Inferior parietal cortex (tissue), 1 donor: Measurements from ENCODE around the gene TBC1D24.
A peak's percentile ranks its signal among the peaks of the same experiment; 100 is the strongest.

Experiments used
- DNase-seq: peaks from one replicate; pipeline ENCODE4 v3.0.0-alpha.2; 2016; ENCODE audit errors: extremely low spot score

TBC1D24 gene

GRCh38 chr16:2450535-2450934 is 24.4 kb upstream of the TBC1D24 start:
- DNase-seq, result peak; percentile 46

GRCh38 chr16:2450975-2451381 is 23.9 kb upstream of the TBC1D24 start:
- DNase-seq, result no peak

GRCh38 chr16:2451851-2452320 is 23.0 kb upstream of the TBC1D24 start:
- no peak for DNase-seq

DNA sequence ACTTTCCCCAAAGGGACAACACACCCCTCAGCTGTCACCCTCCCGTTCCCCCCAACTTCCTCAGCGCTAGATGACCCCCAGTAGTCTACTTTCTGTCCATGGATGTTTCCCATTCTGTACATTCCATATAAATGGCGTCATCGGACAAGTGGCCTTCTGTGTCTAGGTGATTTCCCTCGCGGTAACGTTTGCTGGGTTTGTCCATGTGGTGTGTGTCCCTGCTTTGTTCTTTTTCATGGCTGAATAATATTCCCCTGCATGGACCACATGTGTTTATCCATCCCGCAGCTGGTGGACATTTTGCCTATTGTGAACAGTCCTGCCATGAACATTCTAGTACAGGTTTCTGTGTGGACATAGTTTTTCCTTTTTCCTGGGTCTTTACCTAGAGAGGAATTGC is 22.3 kb upstream of the TBC1D24 start:
- DNase-seq, result no peak

DNA sequence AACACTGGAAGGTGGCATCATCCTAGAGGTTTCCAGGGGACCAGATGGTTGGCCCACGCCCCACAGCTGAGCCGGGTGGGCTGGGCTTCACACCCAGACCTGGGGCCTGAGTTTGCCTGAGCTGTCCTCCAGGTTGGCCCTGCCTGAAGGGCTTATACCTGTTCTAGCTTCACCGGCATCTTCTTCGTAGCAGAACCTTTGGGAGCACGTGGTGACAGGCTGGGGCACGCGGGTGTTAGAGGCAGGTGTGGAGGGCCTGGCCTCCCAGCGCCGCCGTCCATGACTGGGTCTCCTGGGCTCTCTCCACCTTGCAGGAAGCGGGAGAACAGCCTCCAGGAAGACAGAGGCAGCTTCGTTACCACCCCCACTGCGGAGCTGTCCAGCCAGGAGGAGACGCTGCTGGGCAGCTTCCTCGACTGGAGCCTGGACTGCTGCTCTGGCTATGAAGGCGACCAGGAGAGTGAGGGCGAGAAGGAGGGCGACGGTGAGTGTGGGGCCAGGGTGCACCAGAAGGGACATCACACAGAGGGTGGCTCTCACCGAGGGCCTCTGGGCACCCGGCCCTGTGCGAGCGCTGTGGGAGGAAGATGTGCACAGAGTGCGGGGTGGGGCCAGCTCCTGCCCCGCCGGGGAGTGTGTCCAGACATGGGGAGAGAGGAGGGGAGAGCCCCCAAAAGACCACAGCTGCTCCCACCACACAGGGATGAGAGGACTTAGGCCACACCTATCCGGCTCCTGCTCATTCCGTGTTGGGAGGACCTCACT is 19.7 kb upstream of the TBC1D24 start:
- DNase-seq, result no peak

- no peak for DNase-seq
These were observed 18.3 kb upstream of the TBC1D24 start for GRCh38 chr16:2456551-2457153.

DNA sequence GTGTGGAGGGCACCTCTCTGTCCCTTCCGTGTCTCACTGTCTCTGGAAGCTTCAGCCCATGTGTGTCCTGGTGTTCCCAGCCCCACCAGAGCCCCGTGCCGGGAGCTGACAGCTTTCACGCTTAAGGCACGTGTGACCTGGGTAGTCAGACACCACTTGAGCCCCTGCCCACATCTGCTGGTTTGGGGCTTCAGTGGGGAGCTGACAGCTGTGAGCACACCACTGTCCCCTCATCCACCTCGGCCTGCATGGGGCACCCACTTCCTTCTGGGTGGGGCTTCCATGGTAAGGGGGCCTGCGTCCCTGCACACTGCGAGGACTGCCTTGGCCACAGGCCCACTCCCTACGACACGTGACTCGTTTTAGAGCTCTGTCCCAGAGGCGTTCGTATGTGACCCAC is 17.7 kb upstream of the TBC1D24 start:
- no peak for DNase-seq

- no peak for DNase-seq
These were observed 17.0 kb upstream of the TBC1D24 start for GRCh38 chr16:2457946-2458345.

GRCh38 chr16:2458887-2459646 is 15.9 kb upstream of the TBC1D24 start:
- no peak for DNase-seq

DNA sequence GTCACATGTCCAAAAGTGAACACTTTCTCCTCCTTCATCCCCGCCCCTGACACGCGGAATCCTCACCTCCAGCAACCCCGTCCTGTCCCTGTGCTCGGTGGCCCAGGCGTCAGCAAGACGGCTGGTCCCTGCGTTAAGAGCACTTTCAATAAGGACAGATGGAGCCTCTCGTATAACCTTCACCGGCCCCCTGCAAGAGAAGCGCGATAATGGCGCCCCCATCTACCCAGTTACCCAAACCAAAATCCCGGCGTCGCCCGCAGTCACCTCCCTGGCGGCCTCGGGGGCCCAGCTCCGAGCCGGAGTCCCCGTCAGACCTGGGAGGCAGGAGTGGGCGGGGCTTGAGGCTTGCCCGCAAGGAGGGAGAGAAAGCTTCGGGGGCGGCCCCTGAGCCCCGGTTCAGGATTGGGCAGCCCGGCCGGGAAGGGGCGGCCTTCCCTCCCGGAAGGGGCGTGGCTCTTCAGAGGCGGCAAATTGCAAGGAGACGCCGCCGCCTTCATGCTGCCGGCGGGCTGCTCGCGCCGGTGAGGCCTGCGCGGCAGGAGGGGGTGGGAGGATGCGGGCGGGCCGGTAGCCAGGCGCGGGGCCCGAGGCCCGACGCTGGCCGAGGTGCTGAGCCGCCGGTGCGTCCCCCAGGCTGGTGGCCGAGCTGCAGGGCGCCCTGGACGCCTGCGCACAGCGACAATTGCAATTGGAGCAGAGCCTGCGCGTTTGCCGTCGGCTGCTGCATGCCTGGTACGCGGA is 15.1 kb upstream of the TBC1D24 start, which contains the start of gene TEDC2:
TSS of gene TEDC2 (plus strand) at position 463 of the 744 bp plus-strand sequence. CDS start at position 499, 36 bp downstream.
- DNase-seq, result peak; percentile 94

- no peak for DNase-seq
These were observed 14.6 kb upstream of the TBC1D24 start for GRCh38 chr16:2460391-2460713.

- no peak for DNase-seq
These were observed 14.0 kb upstream of the TBC1D24 start for GRCh38 chr16:2460916-2461315.

- DNase-seq, result no peak
These were observed 12.7 kb upstream of the TBC1D24 start for GRCh38 chr16:2462031-2462866.

- DNase-seq, result no peak
These were observed 10.6 kb upstream of the TBC1D24 start for GRCh38 chr16:2464333-2464732.

DNA sequence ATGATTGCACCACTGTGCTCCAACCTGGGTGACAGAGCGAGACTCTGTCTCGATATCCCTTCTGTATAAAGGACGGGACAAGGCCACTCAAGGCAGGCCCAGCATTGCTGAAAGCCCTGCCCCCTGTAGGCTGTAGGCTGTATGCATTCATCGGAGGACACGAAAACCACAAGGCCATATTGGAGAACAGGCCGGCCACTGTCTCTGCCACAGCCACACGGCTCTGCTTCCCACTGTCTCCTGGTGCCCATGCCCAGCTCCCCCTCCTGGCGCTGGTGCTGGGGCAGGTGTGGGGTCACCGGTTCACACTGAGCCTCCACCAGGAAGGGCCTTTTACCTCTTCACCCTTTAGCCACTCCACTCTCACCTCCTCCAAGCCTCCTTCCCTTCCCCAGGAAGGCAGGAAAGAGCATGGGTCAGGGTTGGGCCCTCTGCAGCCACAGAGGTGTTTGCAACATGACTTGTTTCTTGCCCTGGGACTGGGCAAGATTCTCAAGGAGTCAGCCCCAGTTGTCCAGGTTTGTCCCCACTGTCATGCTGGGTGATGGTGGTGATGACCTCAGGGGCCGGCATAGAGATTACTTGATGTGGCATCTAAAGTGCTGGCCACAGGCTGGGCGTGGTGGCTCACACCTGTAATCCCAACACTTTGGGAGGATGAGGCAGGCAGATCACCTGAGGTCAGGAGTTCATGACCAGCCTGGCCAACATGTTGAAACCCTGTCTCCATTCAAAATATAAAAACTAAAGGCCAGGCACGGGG is 9.1 kb upstream of the TBC1D24 start:
- no peak for DNase-seq

GRCh38 chr16:2466667-2467527 is 8.0 kb upstream of the TBC1D24 start:
- no peak for DNase-seq

DNA sequence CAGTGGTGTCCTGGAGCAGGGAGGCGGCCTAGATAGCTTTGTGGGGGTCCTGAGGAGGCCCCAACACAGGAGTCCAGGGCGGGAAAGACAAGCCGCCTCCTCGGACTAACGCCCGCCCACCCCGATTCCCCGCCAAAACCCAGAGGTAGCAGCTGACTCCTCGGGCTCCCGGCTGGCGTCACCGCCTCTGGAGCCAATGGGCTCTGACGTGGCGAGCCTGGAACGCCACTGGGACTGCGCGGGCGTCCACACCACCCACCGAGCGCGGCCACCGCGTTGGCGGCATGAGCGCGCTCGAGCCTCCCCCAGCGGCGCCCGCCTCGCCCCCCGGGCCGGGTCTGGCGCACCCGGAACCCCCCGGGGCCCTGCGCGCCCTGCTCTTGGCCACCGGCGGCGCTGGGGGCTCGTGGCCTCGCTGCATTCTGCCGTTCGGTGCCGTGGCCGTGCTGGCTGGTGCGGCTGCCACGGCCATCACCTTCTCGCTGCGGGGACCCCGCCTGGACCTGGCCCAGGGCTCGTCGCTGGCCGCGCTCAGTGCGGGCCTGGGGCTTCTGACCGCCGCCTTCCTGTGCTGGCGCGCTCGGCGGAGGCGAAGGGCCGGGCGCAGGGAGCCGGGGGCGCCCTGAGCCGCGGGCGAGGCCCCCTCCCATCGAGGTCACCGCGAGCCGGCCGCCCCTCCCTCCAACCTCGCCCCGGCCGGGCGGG is 7.2 kb upstream of the TBC1D24 start:
- no peak for DNase-seq

DNA sequence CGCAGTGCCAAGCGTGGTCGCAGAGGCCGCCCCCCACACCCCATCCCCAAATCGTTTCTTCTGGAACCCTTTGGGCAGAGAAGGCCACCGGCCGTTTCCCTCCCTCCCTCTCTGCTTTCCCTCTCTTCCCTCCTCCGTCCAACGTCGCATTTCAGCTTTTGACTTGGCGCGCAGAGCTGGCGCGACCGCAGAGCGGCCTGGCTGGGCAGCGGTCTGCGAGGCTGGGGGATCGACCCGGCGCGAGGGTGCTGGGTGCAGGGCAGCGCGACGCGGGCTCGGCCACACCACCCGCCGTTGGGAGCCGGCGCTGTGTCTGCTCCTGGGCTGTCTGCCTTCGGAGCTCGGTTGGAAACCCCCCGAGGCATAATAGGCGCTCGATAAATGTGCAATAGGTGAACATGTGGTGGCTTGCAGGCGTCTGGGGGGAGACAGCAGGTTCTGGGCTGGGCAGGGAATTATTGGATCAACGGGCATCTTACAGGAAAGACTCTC is 6.6 kb upstream of the TBC1D24 start:
- no peak for DNase-seq
